Ishikawa (cell line): Measurements from ENCODE around the gene NUDCD3.

ENCODE experiments used
- CEBPB ChIP-seq: IDR thresholded peaks from 2 replicates; pipeline ENCODE4 v1.6.1; 2012
- EGR1 ChIP-seq: IDR thresholded peaks from 2 replicates; pipeline ENCODE4 v1.6.1; 2012
- FOXM1 ChIP-seq: IDR thresholded peaks from 2 replicates; pipeline ENCODE4 v1.6.1; 2012; ENCODE audit warnings: low read depth, borderline replicate concordance
- MAX ChIP-seq: IDR thresholded peaks from 2 replicates; pipeline ENCODE4 v1.6.1; 2012
- TAF1 ChIP-seq: IDR thresholded peaks from 2 replicates; pipeline ENCODE4 v1.6.1; 2012; ENCODE audit warnings: low read depth, mild to moderate bottlenecking
- ZBTB7A ChIP-seq: IDR thresholded peaks from 2 replicates; pipeline ENCODE4 v1.6.1; 2012; ENCODE audit warnings: low read depth
- TF ChIP-seq, protein P1 (sequence below): IDR thresholded peaks from 2 replicates; pipeline ENCODE4 v1.6.1; 2012

DNA sequence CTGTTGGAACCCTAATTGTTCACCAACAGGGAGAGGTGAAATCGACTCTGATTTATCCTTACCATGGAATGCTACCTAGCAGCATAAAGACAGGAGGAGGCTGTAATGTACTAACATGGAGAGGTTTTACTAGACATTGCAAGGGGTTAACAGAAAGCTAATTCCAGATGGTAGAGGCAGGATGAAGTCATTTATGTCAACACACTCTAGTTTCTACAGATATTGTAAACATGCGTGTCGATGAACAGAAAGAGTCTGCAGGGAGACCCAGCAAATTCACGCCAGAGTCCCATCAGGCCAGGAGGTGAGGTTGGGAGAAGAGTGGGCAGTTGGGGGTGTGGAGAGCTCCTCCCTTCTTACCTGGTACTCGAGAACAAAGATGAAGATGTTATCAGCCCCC lies 43.6 kb upstream of the NUDCD3 start:
- TF ChIP-seq MAX (no peak), EGR1 (no peak), CEBPB (no peak), ZBTB7A (no peak), TAF1 (no peak), FOXM1 (no peak)
- TF ChIP-seq, protein P1, sequence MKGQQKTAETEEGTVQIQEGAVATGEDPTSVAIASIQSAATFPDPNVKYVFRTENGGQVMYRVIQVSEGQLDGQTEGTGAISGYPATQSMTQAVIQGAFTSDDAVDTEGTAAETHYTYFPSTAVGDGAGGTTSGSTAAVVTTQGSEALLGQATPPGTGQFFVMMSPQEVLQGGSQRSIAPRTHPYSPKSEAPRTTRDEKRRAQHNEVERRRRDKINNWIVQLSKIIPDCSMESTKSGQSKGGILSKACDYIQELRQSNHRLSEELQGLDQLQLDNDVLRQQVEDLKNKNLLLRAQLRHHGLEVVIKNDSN: no peak
